ENCODE measurements around the gene MPND.

GRCh38 chr19:4366666-4367335 is 23.4 kb downstream of the MPND start:
- TF ChIP-seq CTCF (IDR thresholded peaks at IDR 0.05) (no peak), POLR2A (IDR thresholded peaks at IDR 0.05) (no peak)

Measured in thyroid gland (tissue), 4 donors.